ENCODE data around the gene ST8SIA1.

The ST8SIA1 gene

DNA sequence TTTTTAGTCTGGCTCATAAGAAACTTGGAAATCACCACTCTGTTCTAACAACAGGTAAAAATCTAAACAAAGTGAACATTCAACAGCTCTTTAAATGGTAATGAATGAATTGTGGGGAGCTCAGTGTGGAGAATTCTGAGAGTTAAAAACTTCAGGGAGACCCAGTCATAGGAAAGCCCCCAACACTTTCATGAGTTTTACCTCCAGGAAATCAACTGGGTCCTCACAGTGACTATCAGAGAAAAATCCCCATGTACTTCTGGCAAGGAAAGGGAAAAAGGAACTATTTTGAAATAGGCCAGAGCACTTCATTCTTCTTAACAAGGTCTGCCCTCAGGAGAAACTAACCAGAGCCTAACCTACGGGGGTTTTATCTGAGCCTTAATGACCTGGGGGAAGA lies 153.8 kb downstream of the ST8SIA1 start:
- Histone ChIP-seq H3K27ac (ENCODE audit: low read depth, low read length) (no peak overlapping the region), H3K9me3 (ENCODE audit: insufficient read depth, low read length) (no peaks in the 10 kb centered on the region), H4K20me1 (ENCODE audit: low read depth, low read length) (no peaks in the 10 kb centered on the region), H2AFZ (ENCODE audit: low read depth, low read length, severe bottlenecking) (no peak overlapping the region), H3K9me2 (replicated peaks; ENCODE audit: insufficient read depth, low read length) (no peaks in the 10 kb centered on the region), H3F3A (ENCODE audit: insufficient read depth) (no peaks in the 10 kb centered on the region), H3K4me3 (ENCODE audit: insufficient read depth, low read length, poor library complexity, severe bottlenecking) (no peak overlapping the region), H3K79me2 (ENCODE audit: insufficient read depth, low read length) (no peaks in the 10 kb centered on the region), H3K27me3 (ENCODE audit: low read length) (no peaks in the 10 kb centered on the region), H3K9ac (ENCODE audit: low read length) (no peak overlapping the region), H3K36me3 (ENCODE audit: low read length) (no peaks in the 10 kb centered on the region), H3K4me2 (ENCODE audit: low read depth, low read length, poor library complexity, severe bottlenecking) (no peak overlapping the region)
- TF ChIP-seq CTCF (IDR thresholded peaks at IDR 0.05; ENCODE audit: insufficient read depth, low read length, poor library complexity, severe bottlenecking) (no peak), EZH2phosphoT487 (conservative IDR thresholded peaks at IDR 0.05; ENCODE audit: low read length) (no peak)

DNA sequence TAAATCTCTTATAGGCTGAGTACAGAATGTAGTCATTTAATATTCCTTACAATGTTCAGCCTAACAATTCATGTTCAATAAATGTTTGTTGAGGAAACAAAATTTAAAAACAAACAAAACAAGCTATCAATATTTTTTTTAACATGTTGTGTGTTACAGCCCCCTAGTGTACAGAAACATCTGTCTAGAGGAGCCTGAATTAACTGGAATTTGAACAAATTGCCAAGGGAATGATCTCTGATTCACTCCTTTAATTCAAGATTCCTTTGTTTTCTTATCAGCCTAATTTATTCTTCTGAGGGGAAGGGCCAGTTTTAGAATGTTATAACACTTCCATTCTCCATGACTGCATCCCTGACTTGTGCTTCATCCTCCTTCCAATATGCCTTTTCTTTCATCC lies 161.3 kb downstream of the ST8SIA1 start:
- Histone ChIP-seq H3K4me2 (ENCODE audit: low read depth, low read length, poor library complexity, severe bottlenecking) (no peak overlapping the region), H3F3A (ENCODE audit: insufficient read depth) (no peaks in the 10 kb centered on the region), H4K20me1 (ENCODE audit: low read depth, low read length) (no peaks in the 10 kb centered on the region), H3K36me3 (ENCODE audit: low read length) (no peaks in the 10 kb centered on the region), H2AFZ (ENCODE audit: low read depth, low read length, severe bottlenecking) (no peak overlapping the region), H3K9me2 (replicated peaks; ENCODE audit: insufficient read depth, low read length) (no peaks in the 10 kb centered on the region), H3K4me3 (ENCODE audit: insufficient read depth, low read length, poor library complexity, severe bottlenecking) (no peak overlapping the region), H3K27me3 (ENCODE audit: low read length) (no peaks in the 10 kb centered on the region), H3K27ac (ENCODE audit: low read depth, low read length) (no peak overlapping the region), H3K79me2 (ENCODE audit: insufficient read depth, low read length) (no peaks in the 10 kb centered on the region), H3K9me3 (ENCODE audit: insufficient read depth, low read length) (no peaks in the 10 kb centered on the region), H3K9ac (ENCODE audit: low read length) (no peak overlapping the region)
- TF ChIP-seq EZH2phosphoT487 (conservative IDR thresholded peaks at IDR 0.05; ENCODE audit: low read length) (no peak), CTCF (IDR thresholded peaks at IDR 0.05; ENCODE audit: insufficient read depth, low read length, poor library complexity, severe bottlenecking) (no peak)

DNA sequence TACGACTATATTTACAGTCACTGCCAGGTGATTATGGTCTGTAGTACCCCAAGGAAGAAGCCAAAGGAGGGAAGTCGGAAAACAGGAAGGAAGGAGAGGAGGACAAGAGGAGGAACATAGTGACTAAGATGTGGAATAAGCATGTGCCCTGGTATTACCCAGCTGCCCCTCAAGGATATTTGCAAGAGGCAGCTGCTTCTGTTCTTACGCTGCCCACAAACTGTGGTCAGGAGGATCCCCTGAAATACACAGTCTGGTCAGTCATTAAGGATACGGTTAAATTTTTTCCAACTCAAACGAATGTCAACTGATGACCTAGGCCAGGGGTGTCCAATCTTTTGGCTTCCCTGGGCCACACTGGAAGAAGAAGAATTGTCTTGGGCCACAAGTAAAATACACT lies 162.0 kb downstream of the ST8SIA1 start:
- Histone ChIP-seq H3K36me3 (ENCODE audit: low read length) (no peaks in the 10 kb centered on the region), H3K27me3 (ENCODE audit: low read length) (no peaks in the 10 kb centered on the region), H2AFZ (ENCODE audit: low read depth, low read length, severe bottlenecking) (no peak overlapping the region), H3K4me3 (ENCODE audit: insufficient read depth, low read length, poor library complexity, severe bottlenecking) (no peak overlapping the region), H3F3A (ENCODE audit: insufficient read depth) (no peaks in the 10 kb centered on the region), H3K4me2 (ENCODE audit: low read depth, low read length, poor library complexity, severe bottlenecking) (no peak overlapping the region), H4K20me1 (ENCODE audit: low read depth, low read length) (no peaks in the 10 kb centered on the region), H3K79me2 (ENCODE audit: insufficient read depth, low read length) (no peaks in the 10 kb centered on the region), H3K27ac (ENCODE audit: low read depth, low read length) (no peak overlapping the region), H3K9me3 (ENCODE audit: insufficient read depth, low read length) (no peaks in the 10 kb centered on the region), H3K9me2 (replicated peaks; ENCODE audit: insufficient read depth, low read length) (no peaks in the 10 kb centered on the region), H3K9ac (ENCODE audit: low read length) (no peak overlapping the region)
- TF ChIP-seq CTCF (IDR thresholded peaks at IDR 0.05; ENCODE audit: insufficient read depth, low read length, poor library complexity, severe bottlenecking) (no peak), EZH2phosphoT487 (conservative IDR thresholded peaks at IDR 0.05; ENCODE audit: low read length) (no peak)

GRCh38 chr12:22169376-22169775 lies 165.1 kb downstream of the ST8SIA1 start:
- Histone ChIP-seq H3K36me3 (ENCODE audit: low read length) (no peaks in the 10 kb centered on the region), H3K4me3 (ENCODE audit: insufficient read depth, low read length, poor library complexity, severe bottlenecking) (no peak overlapping the region), H3F3A (ENCODE audit: insufficient read depth) (no peaks in the 10 kb centered on the region), H4K20me1 (ENCODE audit: low read depth, low read length) (no peaks in the 10 kb centered on the region), H3K9ac (ENCODE audit: low read length) (no peak overlapping the region), H3K4me2 (ENCODE audit: low read depth, low read length, poor library complexity, severe bottlenecking) (no peak overlapping the region), H3K27ac (ENCODE audit: low read depth, low read length) (no peak overlapping the region), H3K9me2 (replicated peaks; ENCODE audit: insufficient read depth, low read length) (no peaks in the 10 kb centered on the region), H3K27me3 (ENCODE audit: low read length) (no peaks in the 10 kb centered on the region), H2AFZ (ENCODE audit: low read depth, low read length, severe bottlenecking) (no peak overlapping the region), H3K79me2 (ENCODE audit: insufficient read depth, low read length) (no peaks in the 10 kb centered on the region), H3K9me3 (ENCODE audit: insufficient read depth, low read length) (no peaks in the 10 kb centered on the region)
- TF ChIP-seq CTCF (IDR thresholded peaks at IDR 0.05; ENCODE audit: insufficient read depth, low read length, poor library complexity, severe bottlenecking) (no peak), EZH2phosphoT487 (conservative IDR thresholded peaks at IDR 0.05; ENCODE audit: low read length) (no peak)

All from SU-DHL-6 (cell line).